HPDE6-E6E7 (cell line): ENCODE results near the gene UCN.
A peak's percentile ranks its signal among the peaks of the same experiment; 100 is the strongest.
"Not testable (repeated sequence)": the region's sequence is repeated elsewhere in the genome, so short reads cannot be mapped to it uniquely, and the experiment has no call there.

Source experiments
- DNase-seq: peaks from one replicate; pipeline ENCODE4 v3.0.0; 2011; ENCODE audit warnings: missing footprints; ENCODE audit errors: extremely low spot score

Gene UCN

GRCh38 chr2:27282892-27283291 lies 25.4 kb downstream of the UCN start:
- DNase-seq: no peak

- no peak for DNase-seq
These were observed 26.2 kb downstream of the UCN start, which contains the start of gene TRIM54 for GRCh38 chr2:27281855-27282559. TSS of gene TRIM54 (plus strand) at chr2:27282429. CDS start at chr2:27282732, 303 bp downstream.

DNA sequence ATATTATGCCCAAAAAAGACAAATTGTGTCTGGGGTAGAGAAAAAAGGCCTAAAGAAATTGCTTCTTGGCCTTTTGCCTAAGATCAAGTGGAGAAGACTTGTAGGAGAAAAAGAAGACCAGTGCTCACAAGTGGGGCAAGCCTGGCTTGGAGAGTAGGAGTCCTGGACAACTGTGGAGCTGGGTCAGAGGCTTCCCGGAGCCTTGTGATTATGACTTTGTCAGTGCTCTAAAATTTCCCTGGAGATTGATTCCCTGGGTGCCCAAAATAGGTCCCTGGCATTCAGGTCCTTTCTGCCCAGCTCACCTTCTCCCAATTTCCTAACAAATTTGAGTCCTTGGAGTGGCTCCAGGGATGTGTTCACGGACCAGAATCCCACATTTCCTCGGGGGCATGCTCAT lies 26.8 kb downstream of the UCN start:
- no peak for DNase-seq

DNA sequence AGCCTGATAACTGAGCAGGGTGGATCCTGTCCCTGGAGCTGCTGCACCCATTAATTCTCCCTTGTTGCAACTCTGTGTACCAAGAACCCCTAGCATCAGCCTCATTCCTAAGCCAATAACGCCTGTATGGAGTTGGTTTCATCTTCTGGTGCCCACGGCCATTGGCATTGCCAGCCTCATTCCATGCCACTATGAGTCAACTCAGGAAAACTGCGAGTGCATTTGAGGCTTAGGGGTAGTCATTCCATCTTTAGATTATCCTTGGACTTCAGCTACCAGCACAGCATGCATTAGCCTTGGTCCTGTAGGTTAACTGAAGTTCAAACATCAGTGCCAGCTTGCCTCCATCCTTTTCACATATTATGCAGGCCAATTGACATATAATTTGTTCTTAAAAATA lies 27.4 kb downstream of the UCN start:
- no peak for DNase-seq

- DNase-seq: no peak
These were observed 30.2 kb downstream of the UCN start for GRCh38 chr2:27278010-27278409.

- DNase-seq: no peak
These were observed 32.8 kb downstream of the UCN start, which contains the start of gene DNAJC5G for GRCh38 chr2:27275211-27276150. TSS of gene DNAJC5G (plus strand) at chr2:27275433. CDS start at chr2:27276729, 1,296 bp downstream.

DNA sequence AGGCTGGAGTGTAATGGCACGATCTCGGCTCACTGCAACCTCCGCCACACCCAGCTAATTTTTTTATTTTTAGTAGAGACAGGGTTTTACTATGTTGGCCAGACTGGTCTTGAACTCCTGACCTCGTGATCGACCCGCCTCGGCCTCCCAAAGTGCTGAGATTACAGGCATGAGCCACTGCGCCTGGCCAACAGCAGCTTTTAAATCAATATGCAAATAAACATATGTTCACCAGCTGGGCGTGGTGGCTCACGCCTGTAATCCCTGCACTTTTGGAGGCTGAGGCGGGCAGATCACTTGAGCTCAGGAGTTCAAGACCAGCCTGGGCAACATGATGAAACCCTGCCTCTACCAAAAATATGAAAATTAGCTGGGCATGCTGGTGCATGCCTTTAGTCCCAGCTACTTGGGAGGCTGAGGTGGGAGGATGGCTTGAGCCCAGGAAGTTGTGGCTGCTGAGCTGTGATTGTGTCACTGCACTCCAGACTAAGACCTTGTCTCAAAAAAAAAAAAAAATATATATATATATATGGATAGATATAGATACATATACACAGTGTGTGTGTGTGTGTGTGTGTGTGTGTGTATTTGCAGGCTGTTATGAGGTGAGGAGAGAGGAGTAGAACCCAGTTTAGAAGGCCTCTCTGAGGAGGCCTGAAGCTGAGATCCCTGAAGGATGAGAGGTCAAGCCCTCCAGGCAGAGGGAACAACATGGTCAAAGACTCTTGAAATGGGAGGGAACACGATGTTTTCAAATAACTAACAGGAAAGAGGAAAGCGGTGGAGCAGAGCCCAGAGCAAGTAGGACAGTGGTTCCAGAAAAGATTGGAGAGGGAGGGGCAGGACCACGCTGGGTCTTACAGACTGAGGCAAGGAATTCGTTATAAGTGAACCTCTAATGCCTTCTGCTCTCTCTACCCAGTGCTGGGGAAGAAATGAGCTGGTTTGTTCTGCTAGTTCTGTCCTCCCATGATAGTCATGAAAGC lies 35.4 kb downstream of the UCN start:
- not testable (repeated sequence) for DNase-seq

DNA sequence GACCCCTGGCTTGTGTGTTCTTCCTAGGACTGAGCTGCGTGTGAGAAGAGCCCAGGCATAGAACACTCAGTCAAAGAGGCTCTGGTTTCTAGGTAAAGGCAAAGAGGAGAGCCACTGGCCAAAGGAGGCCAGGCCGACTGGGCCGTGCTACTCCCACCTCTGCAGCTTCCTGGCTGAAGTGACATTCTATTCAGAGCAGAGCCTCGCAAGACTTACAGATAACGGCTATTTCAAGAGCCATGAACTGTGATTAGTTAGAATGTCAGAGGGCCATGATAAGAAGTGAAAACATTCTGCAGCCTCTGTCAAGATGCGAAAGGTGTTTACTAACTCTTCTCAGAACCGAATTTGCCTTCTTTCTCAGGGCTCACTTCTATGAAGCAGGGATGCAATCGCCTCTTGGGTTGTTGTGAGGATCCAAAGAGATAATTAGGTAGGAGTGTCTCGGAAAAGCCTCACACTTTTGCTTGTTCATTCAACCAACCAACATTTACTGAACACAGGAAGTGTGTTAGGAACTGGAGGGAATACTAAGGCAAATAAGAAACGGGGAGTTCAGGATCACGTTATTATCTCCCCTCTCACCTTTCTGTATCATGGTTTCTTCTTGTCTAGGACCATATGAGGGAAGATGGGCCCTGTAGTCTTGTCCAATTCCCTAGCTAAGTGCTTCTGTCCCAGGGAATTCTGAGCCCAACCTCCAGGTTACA lies 36.5 kb downstream of the UCN start:
- DNase-seq: no peak

DNA sequence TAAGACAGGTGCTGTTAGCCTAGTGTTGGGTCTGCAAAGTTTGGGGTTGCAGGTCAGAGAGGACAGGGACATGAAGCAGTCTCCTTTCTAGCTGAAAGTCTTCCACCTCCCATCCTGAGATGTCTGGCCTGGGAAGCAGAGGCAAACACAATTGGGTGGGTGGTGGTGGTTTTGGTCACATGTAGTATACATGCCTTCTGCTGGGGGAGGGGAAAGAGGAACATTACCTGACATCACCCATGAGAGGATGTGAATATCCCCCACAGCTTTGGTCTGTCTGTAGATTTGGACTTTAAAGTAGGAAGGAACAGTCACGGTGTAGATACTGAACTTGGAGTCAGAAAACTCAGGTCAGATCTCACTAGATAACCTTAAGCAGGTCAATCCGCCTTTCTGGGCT lies 37.6 kb downstream of the UCN start:
- no peak for DNase-seq

- DNase-seq: no peak
These were observed 38.1 kb downstream of the UCN start for GRCh38 chr2:27270131-27270530.

GRCh38 chr2:27268296-27268695 lies 39.9 kb downstream of the UCN start:
- DNase-seq: not testable (repeated sequence)

DNA sequence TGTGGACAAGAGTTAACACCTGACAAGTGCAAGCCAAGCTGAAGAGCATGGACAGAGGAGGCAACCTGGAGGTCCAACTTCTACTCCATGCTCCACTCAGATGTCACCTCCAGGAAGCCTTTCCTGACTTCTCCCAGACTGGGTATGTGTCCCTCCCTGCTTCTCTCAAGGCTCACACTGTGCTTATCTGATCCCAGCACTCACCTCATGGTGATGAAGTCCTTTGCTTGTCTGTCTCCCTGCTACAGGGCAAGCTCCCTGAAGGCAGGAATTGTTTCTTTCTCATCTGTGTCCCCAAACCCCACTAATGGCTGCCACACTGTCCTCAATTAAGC lies 42.7 kb downstream of the UCN start:
- DNase-seq: no peak

DNA sequence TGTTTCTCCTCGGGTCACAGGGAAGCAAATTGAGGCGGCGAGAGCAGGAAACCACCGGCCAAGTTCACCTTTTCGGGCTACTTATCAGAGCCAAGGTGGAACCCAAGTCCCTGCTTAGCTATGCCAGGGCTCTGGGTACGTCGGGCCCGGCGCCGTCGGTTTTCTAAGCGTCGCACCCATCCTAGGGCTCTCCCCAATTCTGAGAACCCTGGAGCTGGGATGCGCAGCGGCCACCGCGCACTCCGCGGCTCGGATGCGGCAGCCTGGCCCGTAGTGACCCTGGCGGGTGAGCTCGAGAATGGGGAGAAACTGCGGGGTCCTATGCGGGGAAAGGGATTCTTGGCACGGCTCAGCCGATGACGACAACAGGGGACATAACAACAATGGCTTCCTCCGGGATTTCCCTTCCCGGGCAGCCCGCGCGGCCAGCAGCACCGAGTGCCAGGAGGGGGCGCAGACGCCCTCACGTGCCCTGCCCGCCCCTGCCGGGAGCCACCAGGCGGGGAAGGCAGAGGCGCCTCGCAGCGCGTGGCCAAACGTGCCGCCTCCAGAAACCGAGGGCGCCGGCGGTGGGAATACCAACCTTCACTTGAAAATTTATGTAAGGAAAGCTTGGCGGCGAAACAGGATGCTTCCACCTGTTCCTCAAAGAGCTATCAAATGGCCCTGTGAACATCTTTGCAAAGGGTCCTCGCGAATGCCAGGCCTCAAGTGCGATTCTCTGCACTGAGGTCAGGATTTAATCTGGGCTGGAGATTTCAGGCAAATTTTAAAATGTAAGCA lies 43.3 kb downstream of the UCN start:
- DNase-seq: peak; percentile 58

- DNase-seq: no peak
These were observed 43.9 kb downstream of the UCN start for GRCh38 chr2:27264253-27264752.

GRCh38 chr2:27263287-27264252 lies 44.7 kb downstream of the UCN start:
- no peak for DNase-seq

DNA sequence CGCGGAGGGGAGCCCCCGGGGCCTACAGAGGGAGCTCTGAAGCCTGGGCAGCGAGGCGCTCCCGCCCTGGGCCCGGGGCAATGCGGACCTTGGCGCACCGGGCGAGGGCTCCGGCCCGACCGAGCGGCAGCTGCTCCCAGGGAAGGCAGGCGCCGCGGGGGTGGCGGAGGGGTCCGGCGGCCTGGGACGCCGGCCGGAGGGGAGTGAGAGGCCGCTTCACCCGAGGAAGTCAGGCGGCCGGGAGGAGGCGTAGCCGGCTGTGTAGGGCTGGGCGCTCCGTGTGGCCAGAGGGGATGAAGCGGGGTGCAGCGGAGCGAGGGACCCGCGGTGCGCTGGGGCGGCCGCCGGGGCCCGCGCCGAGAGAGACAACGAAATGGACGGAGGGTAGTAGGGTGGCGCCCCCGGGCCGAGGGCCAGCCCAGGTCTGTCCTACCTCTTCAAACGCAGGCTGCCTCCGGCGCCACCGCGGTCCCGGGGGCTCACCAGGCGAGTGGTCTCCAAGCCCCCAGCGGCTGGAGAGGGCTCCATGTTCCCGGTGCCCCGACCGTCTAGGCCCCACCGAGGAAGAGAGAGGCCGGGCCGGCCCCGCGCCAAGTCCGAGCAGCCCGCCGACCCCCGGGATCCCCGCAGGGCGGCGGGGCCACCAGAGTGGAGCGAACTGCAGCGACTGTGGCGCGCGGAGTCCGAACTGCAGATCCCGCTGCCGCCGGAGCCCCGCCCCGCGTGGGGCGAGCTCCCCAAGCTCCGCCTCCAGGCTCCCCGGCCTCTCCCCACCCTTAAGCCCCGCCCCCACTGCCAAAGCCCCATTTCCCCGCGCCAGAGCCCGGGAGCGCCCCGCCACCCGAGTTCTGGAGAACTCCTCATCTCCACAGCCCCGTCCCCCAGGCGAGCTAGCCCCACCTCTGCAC lies 45.6 kb downstream of the UCN start, which contains the start of gene SLC30A3:
TSS of gene SLC30A3 (minus strand) at position 669 of the 908 bp plus-strand sequence. CDS start at position 528, 141 bp downstream.
- DNase-seq: peak; percentile 46

DNA sequence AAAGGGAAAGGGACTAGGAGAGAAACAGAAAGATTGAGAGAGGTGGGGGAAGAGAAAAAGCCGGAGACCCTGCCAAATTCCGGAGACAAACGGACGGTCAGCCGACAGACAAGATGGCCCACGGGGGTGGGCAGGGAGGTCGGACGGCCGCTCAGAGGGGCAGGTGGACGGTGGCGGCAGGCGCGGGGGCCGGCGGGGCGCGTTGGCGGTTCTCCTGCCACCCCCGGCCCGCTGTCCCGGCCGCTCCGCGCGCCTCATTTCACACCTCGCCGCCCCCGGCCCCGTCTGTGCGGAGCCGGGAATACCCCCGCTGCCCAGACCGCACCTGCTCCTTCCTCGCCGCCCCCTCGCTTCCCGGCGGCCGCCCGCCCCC lies 46.3 kb downstream of the UCN start:
- no peak for DNase-seq
